Sigmoid colon (tissue), 7 donors: ENCODE results near the gene CERS6. TPM values are rescaled to one million over a fixed set of nuclear protein-coding genes. Genes with fewer than 3 reads are reported as not detected.

Experiments
- DNase-seq: peaks from one replicate; pipeline ENCODE4 v3.0.0-alpha.2; 2019
- H3K27ac ChIP-seq, 4 donors: fragments of 200-600 bp; sonication (generic); one replicate each; pipeline ENCODE4 v1.5.1; 2016 to 2019; ENCODE audit warnings: mild to moderate bottlenecking in 1 of 4
- H3K27me3 ChIP-seq, 3 donors: fragments of 200-600 bp; sonication (generic); one replicate each; pipeline ENCODE4 v1.5.1; 2019; ENCODE audit warnings: mild to moderate bottlenecking in 1 of 3
- H3K36me3 ChIP-seq, 4 donors: fragments of 200-600 bp; sonication (generic); one replicate each; pipeline ENCODE4 v1.5.1; 2016 to 2019
- H3K4me1 ChIP-seq, 4 donors: fragments of 200-600 bp; sonication (generic); one replicate each; pipeline ENCODE4 v1.5.1; 2017 to 2019
- H3K4me3 ChIP-seq, 4 donors: fragments of 200-600 bp; sonication (generic); one replicate each; pipeline ENCODE4 v1.5.1; 2017 to 2019; ENCODE audit warnings: mild to moderate bottlenecking in 2 of 4, moderate library complexity in 1 of 4
- H3K9me3 ChIP-seq, 4 donors: fragments of 200-600 bp in 3 of 4; sonication (generic) in 3 of 4; one replicate each; pipeline versions ENCODE4 v1.5.1 to v1.6.1; 2013 to 2019
- EP300 ChIP-seq, 4 donors: sonication (generic); formaldehyde crosslinking; IDR thresholded peaks; one replicate each; pipeline ENCODE4 v1.6.1; 2017; ENCODE audit warnings: antibody characterized with exemption in 4 of 4
- POLR2A ChIP-seq, 2 donors: fragments of 450-650 bp; IDR thresholded peaks; one replicate each; pipeline ENCODE4 v1.6.1; 2016; ENCODE audit warnings: antibody characterized with exemption in 2 of 2, mild to moderate bottlenecking in 2 of 2, moderate library complexity in 2 of 2
- POLR2AphosphoS5 ChIP-seq, 4 donors: sonication (generic); formaldehyde crosslinking; IDR thresholded peaks; one replicate each; pipeline ENCODE4 v1.6.1; 2017; ENCODE audit warnings: antibody characterized with exemption in 4 of 4
- WGBS, 2 donors: extraction: QIAGEN DNeasy Blood & Tissue Kit; methylation state at CpG; one replicate each; pipeline ENCODE4 v1.1.7; 2013; 5-methylcytosine and 5-hydroxymethylcytosine counted together
- intact Hi-C: fragments of 100-400 bp; cut with DNase I; formaldehyde crosslinking; loops from one replicate; pipeline ENCODE4 v1.15.1; 2023
- polyA plus RNA-seq, 3 donors: library from polyadenylated mRNA; stranded (reverse); fragments of 200-250 nt; gene quantifications; one replicate each; pipeline ENCODE4 v1.2.3, GENCODE V29; 2013
- total RNA-seq, 4 donors: library from RNA; depleted of rRNA; stranded (reverse); fragments of >200 nt; gene quantifications; one replicate each; pipeline ENCODE4 v1.1.0, GENCODE V29; 2016
- TF ChIP-seq, protein P1 (sequence below), 4 experiments: fragments of 450-650 bp in 3 of 4; fragments of 200-600 bp in 1 of 4; IDR thresholded peaks; one replicate each; pipeline ENCODE4 v1.5.1; 2016 to 2019; ENCODE audit warnings: antibody characterized with exemption in 4 of 4, mild to moderate bottlenecking in 3 of 4, moderate library complexity in 2 of 4
- donor health status: healthy with polysubstance abuse.
- donor health status: Bipolar disorder and iron deficiency.
- donor health status: healthy.

The CERS6 gene
- total and polyA plus RNA-seq, 7 donors = 4.4 to 21.0 (median 11.2) TPM

DNA sequence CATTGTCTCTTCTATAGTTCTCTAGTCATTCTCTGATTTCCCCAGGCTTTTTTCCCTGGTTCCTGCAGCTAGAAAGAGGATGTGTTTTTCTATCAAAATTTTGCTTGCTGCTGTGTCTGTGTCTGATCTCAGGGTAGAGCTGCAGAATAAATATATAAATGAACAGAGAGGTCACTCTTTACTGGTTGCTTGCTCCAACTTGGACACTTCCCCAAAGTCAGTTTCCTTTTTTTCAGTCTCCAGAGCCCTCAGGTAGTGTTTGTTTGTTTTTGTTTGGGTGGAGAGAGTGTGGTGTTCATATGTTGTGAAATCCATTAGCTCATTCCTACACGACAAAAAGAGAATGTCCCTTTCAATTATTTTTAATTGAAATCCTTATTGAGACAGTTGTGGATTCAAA, 85.8 kb downstream of the CERS6 start:
- intact Hi-C loops = no loop called here
- no peak for DNase-seq
- WGBS, 2 donors = 7 to 60% methylated on average over 1 of the region's 1 CpG
- Histone ChIP-seq H3K4me3 (no peak overlapping the region), H3K27me3 (no peaks in the 10 kb centered on the region), H3K9me3 (peaks cover 0 to 14% (median 3%) of the 10 kb centered on the region in 4 donors), H3K36me3 (no peaks in the 10 kb centered on the region), H3K27ac (no peak overlapping the region), H3K4me1 (no peaks in the 10 kb centered on the region)
- TF ChIP-seq, protein P1, sequence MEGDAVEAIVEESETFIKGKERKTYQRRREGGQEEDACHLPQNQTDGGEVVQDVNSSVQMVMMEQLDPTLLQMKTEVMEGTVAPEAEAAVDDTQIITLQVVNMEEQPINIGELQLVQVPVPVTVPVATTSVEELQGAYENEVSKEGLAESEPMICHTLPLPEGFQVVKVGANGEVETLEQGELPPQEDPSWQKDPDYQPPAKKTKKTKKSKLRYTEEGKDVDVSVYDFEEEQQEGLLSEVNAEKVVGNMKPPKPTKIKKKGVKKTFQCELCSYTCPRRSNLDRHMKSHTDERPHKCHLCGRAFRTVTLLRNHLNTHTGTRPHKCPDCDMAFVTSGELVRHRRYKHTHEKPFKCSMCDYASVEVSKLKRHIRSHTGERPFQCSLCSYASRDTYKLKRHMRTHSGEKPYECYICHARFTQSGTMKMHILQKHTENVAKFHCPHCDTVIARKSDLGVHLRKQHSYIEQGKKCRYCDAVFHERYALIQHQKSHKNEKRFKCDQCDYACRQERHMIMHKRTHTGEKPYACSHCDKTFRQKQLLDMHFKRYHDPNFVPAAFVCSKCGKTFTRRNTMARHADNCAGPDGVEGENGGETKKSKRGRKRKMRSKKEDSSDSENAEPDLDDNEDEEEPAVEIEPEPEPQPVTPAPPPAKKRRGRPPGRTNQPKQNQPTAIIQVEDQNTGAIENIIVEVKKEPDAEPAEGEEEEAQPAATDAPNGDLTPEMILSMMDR (IDR thresholded peaks at IDR 0.05) = no peak
- TF ChIP-seq EP300 (IDR thresholded peaks at IDR 0.05) (no peak), POLR2A (IDR thresholded peaks at IDR 0.05) (no peak), POLR2AphosphoS5 (IDR thresholded peaks at IDR 0.05) (no peak)

DNA sequence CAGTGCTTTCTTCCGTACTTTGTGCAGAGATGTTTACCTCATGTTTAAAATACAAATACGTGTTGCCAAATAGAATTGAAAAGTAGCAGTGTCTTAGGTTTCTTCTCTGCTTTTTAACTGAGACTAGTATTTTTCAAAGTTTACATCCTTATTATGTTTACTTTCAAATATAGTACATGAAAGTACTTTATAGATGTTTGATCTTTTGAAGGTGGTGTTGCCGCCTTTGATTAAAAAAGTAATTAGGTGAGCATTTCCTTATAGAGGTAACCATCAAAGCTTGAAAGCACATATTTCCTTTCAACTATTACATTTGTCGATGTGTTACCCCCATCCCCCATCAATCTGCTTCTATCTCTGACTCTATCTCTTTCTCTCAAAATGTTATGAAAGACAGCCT, 87.0 kb downstream of the CERS6 start:
- Histone ChIP-seq H3K27ac (no peak overlapping the region), H3K27me3 (no peaks in the 10 kb centered on the region), H3K4me3 (no peak overlapping the region)

DNA sequence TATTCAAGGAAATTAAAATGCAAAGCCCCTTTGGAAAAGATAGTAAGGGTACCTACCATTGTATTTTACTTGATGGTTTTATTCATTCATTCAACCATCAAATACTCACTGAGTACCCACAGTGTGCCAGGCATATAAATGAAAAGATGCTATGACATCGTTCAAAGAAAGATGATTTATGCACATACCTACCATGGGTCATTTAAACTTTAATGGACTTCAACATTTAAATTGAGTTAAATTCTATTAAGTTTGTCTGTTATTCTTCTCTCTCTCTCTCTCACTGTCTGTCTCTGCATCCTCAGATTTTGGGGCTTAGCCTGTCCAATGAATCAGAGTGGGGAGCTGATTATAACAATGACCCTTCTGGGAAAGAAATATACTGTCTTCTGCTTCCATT, 87.9 kb downstream of the CERS6 start:
- WGBS, 2 donors = 58 to 88% methylated on average over 1 of the region's 1 CpG
- no peak overlapping the region for H3K4me3 ChIP-seq
- TF ChIP-seq, protein P1 (IDR thresholded peaks at IDR 0.05) = no peak
- TF ChIP-seq POLR2A (IDR thresholded peaks at IDR 0.05) (no peak), EP300 (IDR thresholded peaks at IDR 0.05) (no peak), POLR2AphosphoS5 (IDR thresholded peaks at IDR 0.05) (no peak)
- H3K36me3 ChIP-seq = no peaks in the 10 kb centered on the region
- H3K4me1 ChIP-seq = no peaks in the 10 kb centered on the region
- no peaks in the 10 kb centered on the region for H3K27me3 ChIP-seq
- no peak for DNase-seq
- H3K9me3 ChIP-seq = peaks cover 0 to 14% (median 3%) of the 10 kb centered on the region in 4 donors
- no peak overlapping the region for H3K27ac ChIP-seq
- intact Hi-C loops = no loop called here

More for the DNA sequence above, 87.0 kb downstream of the CERS6 start:
- DNase-seq = no peak
- no peak for TF ChIP-seq POLR2A (IDR thresholded peaks at IDR 0.05)
- no peak for TF ChIP-seq POLR2AphosphoS5 (IDR thresholded peaks at IDR 0.05)
- TF ChIP-seq, protein P1 (IDR thresholded peaks at IDR 0.05) = no peak
- no peak for TF ChIP-seq EP300 (IDR thresholded peaks at IDR 0.05)
- H3K9me3 ChIP-seq = peaks cover 0 to 14% (median 3%) of the 10 kb centered on the region in 4 donors
- intact Hi-C loops = no loop called here
- 16 to 53% methylated on average over 4 of the region's 4 CpGs for WGBS, 2 donors
- H3K36me3 ChIP-seq = no peaks in the 10 kb centered on the region
- no peaks in the 10 kb centered on the region for H3K4me1 ChIP-seq

DNA sequence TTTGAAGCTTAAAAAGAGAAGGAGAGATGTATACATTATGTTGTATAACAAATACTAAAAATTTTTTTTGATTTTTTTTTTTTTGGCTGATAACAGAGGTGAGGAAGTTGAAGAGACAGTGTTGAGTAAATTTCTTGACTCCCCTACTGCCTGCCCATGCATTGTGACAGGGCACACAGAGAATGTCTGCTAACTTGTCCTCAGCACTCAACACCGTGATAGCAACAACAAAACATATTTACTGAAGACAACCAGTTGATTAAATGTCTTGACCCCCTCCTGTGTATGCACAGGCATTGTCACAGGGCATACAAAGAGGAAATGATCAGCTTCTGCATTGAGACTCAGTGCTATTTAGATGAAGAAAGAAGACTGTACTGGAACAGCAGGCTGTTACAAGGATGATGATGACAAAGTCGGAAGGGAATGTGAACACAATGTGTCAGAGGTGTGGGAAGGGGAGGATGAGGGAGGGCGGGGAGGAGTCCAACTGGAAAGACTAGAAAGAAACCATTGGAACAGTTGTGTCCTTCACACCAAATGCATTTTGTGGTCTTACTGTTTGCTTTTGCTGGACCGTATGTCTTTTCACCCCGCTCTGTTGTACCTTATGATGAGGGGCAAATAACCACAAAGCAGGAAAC, 89.5 kb downstream of the CERS6 start:
- intact Hi-C loops = no loop called here
- no peak for TF ChIP-seq EP300 (IDR thresholded peaks at IDR 0.05)
- no peak for DNase-seq
- peaks cover 0 to 5% (median 0%) of the 10 kb centered on the region in 4 donors for H3K9me3 ChIP-seq
- H3K4me1 ChIP-seq = no peaks in the 10 kb centered on the region
- no peaks in the 10 kb centered on the region for H3K36me3 ChIP-seq
- H3K27me3 ChIP-seq = no peaks in the 10 kb centered on the region
- WGBS, 2 donors = 78 to 81% methylated on average over 5 of the region's 5 CpGs
- no peak overlapping the region for H3K4me3 ChIP-seq
- H3K27ac ChIP-seq = no peak overlapping the region

DNA sequence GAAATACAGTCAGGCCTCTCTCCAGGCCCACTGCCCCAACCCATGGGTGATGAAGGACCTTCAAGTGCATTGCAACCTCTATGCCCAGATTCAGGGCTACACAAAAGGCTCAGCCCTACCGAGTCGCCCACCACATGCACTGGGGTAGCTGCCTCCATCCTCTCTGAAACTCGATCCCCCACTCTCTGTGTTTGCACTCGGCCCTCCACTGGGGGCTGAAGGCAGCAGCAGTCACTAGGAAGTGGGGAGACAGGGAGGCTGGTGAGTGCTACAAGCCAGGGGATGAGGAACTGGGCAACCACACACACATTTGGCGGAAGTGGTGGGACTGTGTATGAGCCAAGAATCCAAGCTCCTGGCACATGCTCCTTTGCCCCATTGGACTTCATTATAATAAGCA, 94.6 kb downstream of the CERS6 start:
- no peaks in the 10 kb centered on the region for H3K4me1 ChIP-seq
- no peak overlapping the region for H3K4me3 ChIP-seq
- no peak overlapping the region for H3K27ac ChIP-seq
- H3K36me3 ChIP-seq = no peaks in the 10 kb centered on the region
- H3K9me3 ChIP-seq = no peaks in the 10 kb centered on the region
- no peak for TF ChIP-seq POLR2A (IDR thresholded peaks at IDR 0.05)
- TF ChIP-seq, protein P1 (IDR thresholded peaks at IDR 0.05) = no peak
- no peak for TF ChIP-seq EP300 (IDR thresholded peaks at IDR 0.05)
- no peak for TF ChIP-seq POLR2AphosphoS5 (IDR thresholded peaks at IDR 0.05)
- H3K27me3 ChIP-seq = no peaks in the 10 kb centered on the region
- WGBS, 2 donors = 88 to 94% methylated on average over 5 of the region's 5 CpGs
- intact Hi-C loops = no loop called here
- no peak for DNase-seq
